ENCODE measurements around the gene MRPL44. TPM values are rescaled to one million over a fixed set of nuclear protein-coding genes. Genes with fewer than 3 reads are reported as not detected.
A peak's percentile ranks its signal among the peaks of the same experiment; 100 is the strongest.

The MRPL44 gene
- polyA plus RNA-seq, 3 donors: 7.5 to 28.4 (median 25.7) TPM

- no peak for TF ChIP-seq CTCF (IDR thresholded peaks at IDR 0.05)
These were observed 2.4 kb downstream of the MRPL44 start for GRCh38 chr2:223959688-223960087.

DNA sequence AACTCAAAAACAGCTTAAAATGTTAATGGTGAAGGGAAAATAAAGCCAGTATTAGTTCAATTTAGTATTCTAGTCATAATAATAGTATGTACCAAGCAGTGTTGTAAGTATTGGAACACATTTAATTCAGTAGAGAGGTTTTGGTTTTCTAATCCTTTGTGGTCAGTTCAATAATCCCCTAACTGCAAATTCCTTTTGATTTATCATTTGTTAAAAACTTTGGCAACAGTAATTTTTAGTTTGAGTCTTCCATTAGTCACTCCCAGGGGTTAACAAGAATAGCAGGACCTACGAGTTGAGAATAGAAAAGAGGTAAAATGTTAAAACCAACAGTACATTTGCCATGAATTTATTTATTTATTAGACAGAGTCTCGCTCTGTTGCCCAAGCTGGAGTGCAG lies 10.7 kb downstream of the MRPL44 start:
- H3K9ac ChIP-seq (ENCODE audit: insufficient read depth, low read length, poor library complexity, severe bottlenecking): no peak overlapping the region
- H2AFZ ChIP-seq (ENCODE audit: insufficient read depth, low read depth, low read length, poor library complexity, severe bottlenecking): no peak overlapping the region
- H3K27ac ChIP-seq (ENCODE audit: low read depth in 1 of 2, low read length in 2 of 2): no peak overlapping the region
- H3K79me2 ChIP-seq (ENCODE audit: insufficient read depth, low read length): peaks cover 30% of the 10 kb centered on the region
- H3K4me3 Mint-ChIP-seq: no peak overlapping the region
- H3K27me3 Mint-ChIP-seq (ENCODE audit: low read depth in 3 of 3): no peaks in the 10 kb centered on the region
- H3K36me3 ChIP-seq (replicated peaks in 1 of 2; ENCODE audit: control insufficient read depth in 1 of 2, insufficient read depth in 2 of 2, low read length in 2 of 2): peaks cover 42 to 81% of the 10 kb centered on the region in 2 donors
- H3K4me1 Mint-ChIP-seq: peaks cover 3% of the 10 kb centered on the region
- no peaks in the 10 kb centered on the region for H3K4me1 ChIP-seq (ENCODE audit: control insufficient read depth in 1 of 2, insufficient read depth in 2 of 2, low read length in 2 of 2)
- peaks cover 52 to 62% of the 10 kb centered on the region in 2 donors for H3K36me3 Mint-ChIP-seq
- intact Hi-C loops (cut with micrococcal nuclease): no loop called here
- no peaks in the 10 kb centered on the region for H3K9me3 ChIP-seq (replicated peaks in 1 of 2; ENCODE audit: control insufficient read depth in 1 of 2, insufficient read depth in 1 of 2, low read length in 2 of 2)
- H3K27ac Mint-ChIP-seq: no peak overlapping the region
- H3K4me3 ChIP-seq (replicated peaks in 1 of 3; ENCODE audit: low read depth in 2 of 3, low read length in 3 of 3): no peak overlapping the region
- H4K20me1 ChIP-seq (ENCODE audit: insufficient read depth, low read length): peaks cover 32% of the 10 kb centered on the region
- TF ChIP-seq CTCF (IDR thresholded peaks at IDR 0.05): no peak
- WGBS (ENCODE audit: insufficient coverage): 86% methylated on average over 1 of the region's 2 CpGs
- no peaks in the 10 kb centered on the region for H3K27me3 ChIP-seq (ENCODE audit: control insufficient read depth in 2 of 2, insufficient read depth in 2 of 2, low read length in 2 of 2)
- DNase-seq: no peak
- H3K9me3 Mint-ChIP-seq: no peaks in the 10 kb centered on the region
- no peak overlapping the region for H3K4me2 ChIP-seq (replicated peaks; ENCODE audit: extremely low read depth, low read length, poor library complexity, severe bottlenecking)

More at GRCh38 chr2:223959688-223960087, 2.4 kb downstream of the MRPL44 start:
- peaks cover 31 to 39% of the 10 kb centered on the region in 2 donors for H3K36me3 Mint-ChIP-seq
- peak overlapping the region in 6 of 7 donors; percentile 30 to 84 (median 59) for H3K27ac Mint-ChIP-seq
- H3K9me3 Mint-ChIP-seq: peaks cover 0 to 2% (median 0%) of the 10 kb centered on the region in 7 donors
- peaks cover 58% of the 10 kb centered on the region for H3K4me1 Mint-ChIP-seq
- Histone ChIP-seq H3K4me3 (replicated peaks in 1 of 3; ENCODE audit: low read depth in 2 of 3, low read length in 3 of 3) (peak overlapping the region in 1 of 3 experiments; percentile 91), H3K9ac (ENCODE audit: insufficient read depth, low read length, poor library complexity, severe bottlenecking) (no peak overlapping the region), H3K4me1 (ENCODE audit: control insufficient read depth in 1 of 2, insufficient read depth in 2 of 2, low read length in 2 of 2) (peaks cover 41 to 57% of the 10 kb centered on the region in 2 donors), H3K4me2 (replicated peaks; ENCODE audit: extremely low read depth, low read length, poor library complexity, severe bottlenecking) (peak overlapping the region; percentile 82), H3K36me3 (replicated peaks in 1 of 2; ENCODE audit: control insufficient read depth in 1 of 2, insufficient read depth in 2 of 2, low read length in 2 of 2) (peaks cover 24 to 49% of the 10 kb centered on the region in 2 donors), H4K20me1 (ENCODE audit: insufficient read depth, low read length) (peaks cover 55% of the 10 kb centered on the region), H3K79me2 (ENCODE audit: insufficient read depth, low read length) (peaks cover 74% of the 10 kb centered on the region), H3K9me3 (replicated peaks in 1 of 2; ENCODE audit: control insufficient read depth in 1 of 2, insufficient read depth in 1 of 2, low read length in 2 of 2) (no peaks in the 10 kb centered on the region), H3K27me3 (ENCODE audit: control insufficient read depth in 2 of 2, insufficient read depth in 2 of 2, low read length in 2 of 2) (no peaks in the 10 kb centered on the region), H3K27ac (ENCODE audit: low read depth in 1 of 2, low read length in 2 of 2) (peak overlapping the region in 1 of 2 donors; percentile 66), H2AFZ (ENCODE audit: insufficient read depth, low read depth, low read length, poor library complexity, severe bottlenecking) (peak overlapping the region; percentile 36)
- intact Hi-C loops (cut with micrococcal nuclease): loop anchor here (10.0 kb wide), 3 partner anchors 125 to 625 kb away; partner anchors contain the start of genes AP1S3 (in 1 of the 2) and CUL3 (in 1 of the 2)
- H3K27me3 Mint-ChIP-seq (ENCODE audit: low read depth in 3 of 3): no peaks in the 10 kb centered on the region
- DNase-seq: peak in 2 of 3 donors; percentile 19 to 23
- peak overlapping the region; percentile 12 to 65 for H3K4me3 Mint-ChIP-seq
- 0% methylated on average over 2 of the region's 5 CpGs for WGBS (ENCODE audit: insufficient coverage)

Data from CD14-positive monocyte (primary cell).